NCI-H1694 treated with DMSO at 0.1 percent for 48 hours (cell line): ENCODE results near the gene RASAL3.
"Not testable (repeated sequence)": the region's sequence is repeated elsewhere in the genome, so short reads cannot be mapped to it uniquely, and the experiment has no call there.

Source experiments
- DNase-seq: peaks from one replicate; lab custom pipeline; 2025; lab: John Stamatoyannopoulos, UW

Gene RASAL3

GRCh38 chr19:15464394-15465385 is at the start of gene RASAL3:
Gene RASAL3, minus strand, starts transcription at chr19:15464544. Its CDS starts 186 bp downstream, at chr19:15464358.
- no peak for DNase-seq

- DNase-seq: no peak
These were observed 47.5 kb upstream of the RASAL3 start for GRCh38 chr19:15511671-15512424.

GRCh38 chr19:15508035-15508710 is 43.8 kb upstream of the RASAL3 start, which contains the start of gene CYP4F22:
Gene CYP4F22, plus strand, starts transcription at chr19:15508525. Its CDS starts 16,812 bp downstream, at chr19:15525337.
- DNase-seq: no peak

- DNase-seq: no peak
These were observed 43.0 kb upstream of the RASAL3 start for GRCh38 chr19:15507068-15508034.

GRCh38 chr19:15506074-15506571 is 41.8 kb upstream of the RASAL3 start:
- no peak for DNase-seq

GRCh38 chr19:15502264-15502663 is 37.9 kb upstream of the RASAL3 start:
- DNase-seq: no peak

GRCh38 chr19:15501596-15501995 is 37.3 kb upstream of the RASAL3 start:
- no peak for DNase-seq

GRCh38 chr19:15498910-15499309 is 34.6 kb upstream of the RASAL3 start:
- no peak for DNase-seq

GRCh38 chr19:15498156-15498858 is 34.0 kb upstream of the RASAL3 start:
- DNase-seq: no peak

GRCh38 chr19:15495151-15495550 is 30.8 kb upstream of the RASAL3 start:
- no peak for DNase-seq

- DNase-seq: no peak
These were observed 24.3 kb upstream of the RASAL3 start for GRCh38 chr19:15488489-15489226.

- no peak for DNase-seq
These were observed 22.7 kb upstream of the RASAL3 start for GRCh38 chr19:15487038-15487437.

GRCh38 chr19:15485768-15486167 is 21.4 kb upstream of the RASAL3 start:
- DNase-seq: not testable (repeated sequence)

GRCh38 chr19:15480996-15481395 is 16.7 kb upstream of the RASAL3 start:
- DNase-seq: not testable (repeated sequence)

- DNase-seq: no peak
These were observed 15.3 kb upstream of the RASAL3 start, which contains the start of gene PGLYRP2 for GRCh38 chr19:15479391-15480345. Gene PGLYRP2, minus strand, starts transcription at chr19:15479501. Its CDS starts 130 bp downstream, at chr19:15479371.

- no peak for DNase-seq
These were observed 12.0 kb upstream of the RASAL3 start for GRCh38 chr19:15476325-15476724.

- DNase-seq: no peak
These were observed 11.3 kb upstream of the RASAL3 start for GRCh38 chr19:15475611-15476010.

- DNase-seq: no peak
These were observed 10.8 kb upstream of the RASAL3 start for GRCh38 chr19:15475169-15475568.
